ENCODE measurements around the gene SCUBE2.
A peak's percentile ranks its signal among the peaks of the same experiment; 100 is the strongest.

The SCUBE2 gene

DNA sequence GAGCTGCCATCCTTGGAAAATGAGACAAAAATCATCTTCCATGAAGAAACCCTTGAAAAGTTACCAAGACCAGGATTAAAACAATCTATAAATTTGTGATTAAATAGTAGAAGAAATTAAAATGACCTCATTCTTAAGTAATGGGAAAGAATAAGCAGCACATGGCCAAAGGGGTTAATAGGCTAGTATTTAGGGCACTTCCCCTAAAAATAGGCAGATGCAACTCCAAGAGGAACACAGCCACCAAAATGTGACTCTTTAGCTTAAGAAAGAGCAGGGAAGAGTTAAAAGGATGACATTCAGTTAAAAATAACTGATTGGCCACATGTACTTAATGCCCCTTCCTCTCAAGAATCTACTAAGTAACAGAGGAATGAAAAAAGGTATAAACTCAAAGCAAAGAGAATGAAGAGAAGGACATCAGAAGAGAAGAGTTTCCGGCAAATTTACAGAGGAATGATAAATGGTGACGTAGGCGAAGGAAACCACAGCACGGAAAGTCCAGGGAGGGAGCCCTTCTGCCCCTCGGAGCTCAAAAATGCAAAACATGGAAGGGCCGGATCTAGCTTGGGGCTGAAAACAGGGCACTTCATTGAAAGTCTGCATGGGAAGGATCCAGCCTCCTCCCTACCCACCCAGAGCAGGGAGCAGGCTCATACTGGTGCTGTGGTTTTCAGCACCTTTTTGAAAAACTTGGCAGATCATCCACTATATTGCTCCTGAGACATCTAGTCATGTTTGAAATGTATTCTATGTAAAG lies 17.8 kb downstream of the SCUBE2 start:
- DNase-seq = no peak

- DNase-seq = no peak
Observed at GRCh38 chr11:9072626-9073176, 18.7 kb downstream of the SCUBE2 start.

- DNase-seq = no peak
Observed at GRCh38 chr11:9071692-9072091, 19.7 kb downstream of the SCUBE2 start.

GRCh38 chr11:9070749-9071491 lies 20.5 kb downstream of the SCUBE2 start:
- DNase-seq = no peak

DNA sequence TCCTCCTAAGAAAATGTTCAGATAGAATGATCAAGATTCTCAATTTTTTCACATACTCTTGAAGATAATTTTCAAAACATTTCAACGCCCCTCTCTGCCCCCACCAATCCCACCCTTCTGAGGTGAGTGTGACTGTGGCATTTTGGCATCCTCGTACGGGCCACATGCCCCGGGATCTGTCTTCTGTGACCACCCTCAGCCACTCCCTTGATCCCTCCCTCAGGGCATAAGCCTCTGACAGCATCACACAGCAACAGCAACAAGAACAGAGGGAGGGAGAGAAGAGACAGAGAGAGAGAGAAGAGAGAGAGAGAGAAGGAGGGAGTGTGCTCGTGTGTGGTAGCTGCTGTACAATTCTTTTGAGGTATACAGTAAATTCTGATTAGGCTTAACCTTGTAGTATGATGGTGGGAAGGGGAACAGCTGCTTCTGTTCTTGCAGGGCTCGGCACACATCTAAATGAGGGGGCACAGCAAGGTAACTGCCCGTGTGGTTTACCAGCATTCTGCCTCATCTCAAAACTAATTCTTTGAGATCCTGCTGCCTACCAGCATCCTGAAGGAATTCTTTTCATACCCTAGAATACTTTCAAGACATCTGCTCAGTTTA lies 21.4 kb downstream of the SCUBE2 start:
- no peak for DNase-seq

GRCh38 chr11:9069256-9069655 lies 22.1 kb downstream of the SCUBE2 start:
- no peak for DNase-seq

DNA sequence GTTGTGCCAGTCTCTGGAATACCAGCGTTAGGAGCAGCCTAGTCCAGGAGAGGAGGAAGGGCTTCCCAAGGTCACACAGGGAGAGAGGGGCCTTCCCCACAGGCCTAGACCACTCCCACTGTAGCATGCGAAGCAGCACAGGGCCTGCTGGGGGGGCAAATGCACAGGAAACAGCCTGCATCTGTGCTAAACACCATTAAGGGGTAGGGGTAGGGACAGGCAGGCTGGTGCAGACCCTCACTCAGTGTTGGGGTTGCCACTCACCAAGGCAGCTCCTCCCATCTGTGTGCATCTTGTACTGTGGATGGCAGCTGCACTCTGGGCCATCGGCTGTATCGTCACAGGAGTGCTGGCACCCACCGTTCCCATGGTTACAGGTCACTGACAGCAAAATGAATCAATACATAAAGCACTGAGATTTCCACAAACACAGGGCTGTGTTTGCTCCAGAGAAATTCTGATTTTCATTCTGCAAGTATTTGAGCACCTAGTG lies 24.9 kb downstream of the SCUBE2 start:
- no peak for DNase-seq

DNA sequence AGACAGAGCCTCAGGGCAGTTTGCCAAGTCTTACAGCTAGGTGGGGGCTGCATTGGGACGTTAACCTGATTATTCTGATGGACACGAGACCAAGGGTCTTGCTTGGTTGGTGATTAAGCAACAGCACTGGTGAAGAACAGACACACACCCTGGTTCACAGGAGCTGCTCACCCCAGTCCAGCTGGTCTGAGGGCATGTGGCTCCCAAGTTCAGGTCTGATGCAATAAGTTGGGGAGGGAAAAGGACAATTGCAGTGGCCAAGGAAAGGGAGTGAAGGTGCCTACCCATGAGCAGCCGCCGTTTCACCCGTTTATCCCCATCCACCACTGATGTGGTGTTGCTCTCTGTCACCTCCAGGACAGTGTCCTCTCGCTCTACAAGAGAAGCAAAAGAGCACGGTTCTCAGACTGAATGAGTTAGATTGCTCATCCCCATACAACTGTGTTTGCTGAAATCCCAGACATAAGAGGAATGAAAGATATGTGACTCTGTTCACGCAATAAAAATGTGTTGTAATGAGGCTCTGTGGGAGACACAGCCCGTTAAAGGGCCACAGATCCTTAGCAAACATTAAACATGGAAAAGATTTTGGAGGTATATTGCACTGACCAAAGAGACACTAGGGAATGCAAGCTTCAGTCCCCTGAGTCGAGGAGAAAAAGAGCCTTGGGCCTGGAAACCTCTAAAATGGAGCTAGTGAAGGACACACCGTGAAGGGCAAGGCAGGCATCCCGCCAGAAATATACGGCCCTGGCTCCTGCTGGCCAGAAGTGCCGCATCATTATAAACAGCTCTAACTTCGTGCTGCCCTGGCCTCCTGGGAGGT lies 25.6 kb downstream of the SCUBE2 start:
- DNase-seq = no peak

GRCh38 chr11:9061807-9062206 lies 29.6 kb downstream of the SCUBE2 start:
- no peak for DNase-seq

DNA sequence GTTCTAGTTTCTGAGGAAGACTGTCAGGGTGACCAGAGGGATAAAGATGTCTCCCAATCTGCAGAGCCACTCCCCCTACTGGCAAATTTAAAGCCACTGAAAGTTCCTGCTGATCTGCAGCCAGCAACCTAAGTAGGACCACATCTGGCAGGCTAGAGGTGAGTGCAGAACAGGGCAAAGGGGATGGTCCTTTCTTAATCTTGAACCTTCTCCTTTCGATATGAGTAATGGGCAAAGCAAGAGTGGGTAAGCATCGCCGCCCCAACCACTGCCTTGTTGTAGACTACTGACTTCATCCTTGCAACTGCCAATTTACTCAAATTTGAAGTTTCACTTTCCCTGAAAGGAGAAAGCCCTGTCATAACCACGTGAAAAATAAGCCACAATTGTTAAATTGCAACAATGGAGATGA lies 30.7 kb downstream of the SCUBE2 start:
- peak; percentile 36 to 42 for DNase-seq

DNA sequence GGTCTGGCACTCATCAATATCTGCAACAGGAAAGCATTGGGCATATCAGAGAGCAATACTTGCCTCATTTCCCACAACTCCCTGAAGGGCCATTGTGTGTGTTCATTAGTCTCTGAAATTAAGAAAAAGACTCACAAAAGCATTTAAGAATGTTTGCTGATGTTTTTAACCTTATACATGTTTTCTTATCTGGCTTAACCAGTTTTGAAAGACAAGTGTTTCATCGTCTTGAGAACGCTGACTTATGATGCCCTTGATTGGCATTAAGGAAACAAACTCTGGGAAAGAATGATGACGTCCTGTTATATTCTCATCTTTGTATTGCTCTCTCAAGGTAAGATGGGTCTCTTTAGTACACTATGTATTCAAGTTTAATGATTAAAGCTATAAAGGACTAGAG lies 32.0 kb downstream of the SCUBE2 start:
- DNase-seq = no peak

DNA sequence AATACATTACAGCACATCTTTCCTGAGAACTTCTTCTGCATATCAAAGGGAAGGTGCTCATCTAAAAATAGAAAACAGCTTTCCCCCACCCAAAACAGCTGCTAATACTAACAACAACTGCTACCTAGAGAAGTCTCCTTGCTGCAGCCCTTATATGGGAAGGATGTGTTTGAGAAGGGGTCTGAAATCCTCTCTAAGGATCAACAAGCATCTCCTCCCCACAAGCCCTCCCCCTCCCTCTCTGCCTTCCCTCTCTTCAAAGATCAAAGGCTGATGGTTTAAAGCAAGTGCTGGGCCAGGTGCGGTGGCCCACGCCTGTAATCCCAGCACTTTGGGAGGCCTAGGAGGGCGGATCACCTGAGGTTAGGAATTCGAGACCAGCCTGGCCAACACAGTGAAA lies 33.5 kb downstream of the SCUBE2 start:
- DNase-seq = no peak

GRCh38 chr11:9057007-9057406 lies 34.4 kb downstream of the SCUBE2 start:
- DNase-seq = no peak

- DNase-seq = no peak
Observed at GRCh38 chr11:9056467-9056866, 34.9 kb downstream of the SCUBE2 start.

- DNase-seq = no peak
Observed at GRCh38 chr11:9053316-9054035, 37.9 kb downstream of the SCUBE2 start.

GRCh38 chr11:9052316-9052715 lies 39.1 kb downstream of the SCUBE2 start:
- no peak for DNase-seq

DNA sequence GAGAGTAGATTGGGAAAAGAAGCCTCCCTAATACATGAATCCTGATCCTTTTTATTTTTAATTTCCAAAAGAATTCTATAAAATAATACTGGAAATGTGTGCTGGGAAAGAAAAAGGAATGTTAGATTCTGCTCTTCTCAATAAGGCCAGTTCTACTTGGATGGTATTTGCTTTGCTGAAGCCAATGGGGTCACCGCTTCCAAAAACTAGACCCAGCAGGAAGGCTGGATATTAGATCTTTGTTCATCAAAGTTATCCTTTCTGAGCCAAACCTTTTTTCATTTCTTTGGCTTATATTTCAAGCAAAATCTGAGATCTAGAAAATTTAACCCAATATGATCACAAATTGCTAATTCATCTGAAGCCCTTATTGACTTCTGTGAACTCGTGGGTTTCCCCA lies 41.4 kb downstream of the SCUBE2 start:
- no peak for DNase-seq

- DNase-seq = no peak
Observed at GRCh38 chr11:9047964-9048523, 43.4 kb downstream of the SCUBE2 start.

- DNase-seq = no peak
Observed at GRCh38 chr11:9046481-9046880, 44.9 kb downstream of the SCUBE2 start.

DNA sequence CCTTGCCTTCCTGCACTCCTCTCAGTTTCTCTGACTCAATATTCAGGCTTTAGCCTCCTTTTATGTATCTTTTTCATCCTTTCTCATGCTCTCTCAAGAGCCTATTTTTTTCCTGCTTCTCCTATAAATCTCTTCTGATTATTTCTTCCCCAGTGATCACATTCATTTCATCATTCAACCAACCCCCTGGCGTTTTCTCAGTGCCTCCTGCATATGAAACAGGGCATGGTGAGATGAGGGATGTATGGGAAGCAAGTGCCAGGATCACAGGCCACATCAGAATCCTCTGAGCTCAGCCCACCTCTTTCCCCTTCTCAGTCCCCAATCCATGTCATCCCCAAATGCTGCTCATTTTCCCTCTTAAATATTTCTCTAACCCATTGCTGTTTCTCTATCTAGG lies 48.9 kb downstream of the SCUBE2 start:
- DNase-seq = no peak

- no peak for DNase-seq
Observed at GRCh38 chr11:9041747-9042146, 49.7 kb downstream of the SCUBE2 start.

DNA sequence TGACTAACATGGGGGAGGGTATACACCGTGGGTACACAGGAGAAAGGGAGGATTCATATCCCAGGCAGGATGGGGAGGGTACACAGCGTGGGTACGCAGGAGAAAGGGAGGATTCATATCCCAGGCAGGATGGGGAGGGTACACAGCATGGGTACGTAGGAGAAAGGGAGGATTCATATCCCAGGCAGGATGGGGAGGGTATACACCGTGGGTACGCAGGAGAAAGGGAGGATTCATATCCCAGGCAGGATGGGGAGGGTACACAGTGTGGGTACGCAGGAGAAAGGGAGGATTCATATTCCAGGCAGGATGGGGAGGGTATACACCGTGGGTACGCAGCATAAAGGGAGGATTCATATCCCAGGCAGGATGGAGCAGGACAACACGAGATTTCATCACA lies 51.0 kb downstream of the SCUBE2 start:
- no peak for DNase-seq

Data from AML-193 (cell line).